ENCODE measurements around the gene TRABD2A.

DNA sequence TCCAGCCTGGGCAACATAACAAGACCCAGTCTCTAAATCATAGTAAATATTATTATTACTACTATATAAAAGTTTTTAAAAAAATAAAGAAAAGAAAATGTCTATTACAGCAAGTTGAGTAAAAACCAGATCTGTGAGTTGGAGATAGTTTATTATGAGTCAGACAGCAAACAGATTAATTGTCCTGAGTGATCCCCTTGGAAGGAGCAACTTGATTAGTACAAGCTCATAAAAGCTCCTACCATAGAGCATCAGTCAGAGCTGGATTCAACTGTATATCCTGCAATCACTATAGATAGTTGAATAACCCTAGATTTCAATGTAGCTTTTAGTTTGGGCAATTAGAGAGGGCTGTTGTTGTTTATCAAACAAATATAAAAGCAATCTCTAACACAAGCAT lies 84.1 kb downstream of the TRABD2A start:
- TF ChIP-seq EZH2phosphoT487 (IDR thresholded peaks at IDR 0.05; ENCODE audit: insufficient read depth, low read depth) (no peak), EZH2 (IDR thresholded peaks at IDR 0.05; ENCODE audit: insufficient read depth, poor library complexity, severe bottlenecking) (no peak)

Measured in GM23248 (cell line).